Measurements from ENCODE around the gene TCERG1L. TPM values are rescaled to one million over a fixed set of nuclear protein-coding genes. Genes with fewer than 3 reads are reported as not detected.
"Not testable (repeated sequence)": the region's sequence is repeated elsewhere in the genome, so short reads cannot be mapped to it uniquely, and the experiment has no call there.

Gene TCERG1L
- total and polyA plus RNA-seq, 9 of the 15 experiments (the other 6 are each of a cell fraction or from before 2014, with no cell fraction given): not detected

GRCh38 chr10:131322575-131322974, 11.1 kb upstream of the TCERG1L start:
- FAIRE-seq; CTCF ChIA-PET (ENCODE audit: low intra/inter-chr PET ratio); H3K9ac ChIP-seq (ENCODE audit: insufficient read depth in 1 of 2, low read depth in 2 of 2, low read length in 2 of 2); H3K79me2 ChIP-seq (ENCODE audit: control insufficient read depth, insufficient read depth, low read length); H3K4me3 ChIP-seq; DNase-seq (ENCODE audit: extremely low read depth in 1 of 4, low spot score in 3 of 4); intact Hi-C loops (cut with micrococcal nuclease); BruUV-seq (replicated peaks); in situ Hi-C loops (cut with MboI); H3K9me3 ChIP-seq (replicated peaks; ENCODE audit: control insufficient read depth, insufficient read depth, low read depth, low read length); H3K4me2 ChIP-seq (ENCODE audit: insufficient read depth, low read length); H3K4me1 ChIP-seq (replicated peaks in 1 of 2; ENCODE audit: control insufficient read depth in 2 of 2, insufficient read depth in 2 of 2, low read length in 2 of 2); H3K27me3 ChIP-seq (ENCODE audit: control insufficient read depth in 2 of 2, insufficient read depth in 2 of 2, low read length in 2 of 2); POLR2A ChIA-PET; H2AFZ ChIP-seq (ENCODE audit: low read depth, low read length); H3K36me3 ChIP-seq (ENCODE audit: control insufficient read depth, insufficient read depth, low read length); H3K9me1 ChIP-seq (ENCODE audit: control insufficient read depth, insufficient read depth, low read length); ATAC-seq; H4K20me1 ChIP-seq (replicated peaks; ENCODE audit: control insufficient read depth, insufficient read depth, low read length); H3K27ac ChIP-seq (ENCODE audit: extremely low read depth, low read depth, low read length): not testable (repeated sequence)
- 0% methylated on average over 10 of the region's 19 CpGs for WGBS (ENCODE audit: insufficient coverage, low coverage, missing lambda C conversion rate)

- Histone ChIP-seq H3K9me3 (replicated peaks; ENCODE audit: control insufficient read depth, insufficient read depth, low read depth, low read length) (no peaks in the 10 kb centered on the region), H3K4me2 (ENCODE audit: insufficient read depth, low read length) (no peak overlapping the region), H3K9me1 (ENCODE audit: control insufficient read depth, insufficient read depth, low read length) (no peaks in the 10 kb centered on the region), H3K4me1 (replicated peaks in 1 of 2; ENCODE audit: control insufficient read depth in 2 of 2, insufficient read depth in 2 of 2, low read length in 2 of 2) (no peaks in the 10 kb centered on the region), H3K36me3 (ENCODE audit: control insufficient read depth, insufficient read depth, low read length) (no peaks in the 10 kb centered on the region), H3K27me3 (ENCODE audit: control insufficient read depth in 2 of 2, insufficient read depth in 2 of 2, low read length in 2 of 2) (peaks cover 0 to 9% of the 10 kb centered on the region in 2 experiments; a peak in 2 of 5 replicates), H3K9ac (ENCODE audit: insufficient read depth in 1 of 2, low read depth in 2 of 2, low read length in 2 of 2) (no peak overlapping the region), H3K27ac (ENCODE audit: extremely low read depth, low read depth, low read length) (no peak overlapping the region), H3K4me3 (no peak overlapping the region), H3K79me2 (ENCODE audit: control insufficient read depth, insufficient read depth, low read length) (no peaks in the 10 kb centered on the region), H4K20me1 (replicated peaks; ENCODE audit: control insufficient read depth, insufficient read depth, low read length) (no peaks in the 10 kb centered on the region), H2AFZ (ENCODE audit: low read depth, low read length) (no peak overlapping the region)
- intact Hi-C loops (cut with micrococcal nuclease) (no loop called here), in situ Hi-C loops (cut with MboI) (no loop called here)
- ATAC-seq (no peak), DNase-seq (ENCODE audit: extremely low read depth in 1 of 4, low spot score in 3 of 4) (no peak), FAIRE-seq (no peak)
- TF ChIP-seq SREBF2 (CRISPR knock-in tag; IDR thresholded peaks at IDR 0.05) (no peak), ZNF586 (CRISPR knock-in tag; conservative IDR thresholded peaks at IDR 0.05) (no peak), YY1 (IDR thresholded peaks at IDR 0.05; ENCODE audit: borderline replicate concordance in 1 of 3, control insufficient read depth in 1 of 3, extremely low read depth in 1 of 3, insufficient read depth in 3 of 3, insufficient read length in 1 of 3, insufficient replicate concordance in 2 of 3, low read depth in 1 of 3, low read length in 2 of 3) (no peak), KDM2B (CRISPR knock-in tag; IDR thresholded peaks at IDR 0.05) (no peak), KLF13 (tag; IDR thresholded peaks at IDR 0.05; ENCODE audit: borderline replicate concordance, low read depth) (no peak), SMAD3 (CRISPR knock-in tag; conservative IDR thresholded peaks at IDR 0.05) (no peak), RBFOX2 (IDR thresholded peaks at IDR 0.05; ENCODE audit: low read depth, low read length) (no peak), GTF2A2 (tag; IDR thresholded peaks at IDR 0.05) (no peak), XRCC5 (IDR thresholded peaks at IDR 0.05; ENCODE audit: low read depth, low read length) (no peak), FOXJ3 (CRISPR knock-in tag; IDR thresholded peaks at IDR 0.05) (no peak), CBX5 (IDR thresholded peaks at IDR 0.05; ENCODE audit: borderline replicate concordance, low read depth) (no peak), TOE1 (IDR thresholded peaks at IDR 0.05; ENCODE audit: borderline replicate concordance) (no peak), TOE1 (CRISPR knock-in tag; IDR thresholded peaks at IDR 0.05; ENCODE audit: borderline replicate concordance, low read depth) (no peak)
- ChIA-PET POLR2A (no interaction called here), CTCF (ENCODE audit: low intra/inter-chr PET ratio) (no interaction called here)
- WGBS (ENCODE audit: insufficient coverage, low coverage, missing lambda C conversion rate): 0% methylated on average over 3 of the region's 15 CpGs
- no TSS peak for BruUV-seq (replicated peaks)
These were observed 9.5 kb upstream of the TCERG1L start for GRCh38 chr10:131320860-131321604.
